Nephron progenitor cell (in vitro differentiated cells): Measurements from ENCODE around the gene TMEM38B.

Source experiments
- DNase-seq: peaks from one replicate; pipeline ENCODE4 v3.0.0; 2021
- H3K27ac Mint-ChIP-seq: 2 replicates; pipeline ENCODE4 v1.8.0; 2021; ENCODE audit warnings: mild to moderate bottlenecking, moderate library complexity, mixed read lengths
- H3K27me3 Mint-ChIP-seq: 2 replicates; pipeline ENCODE4 v1.8.0; 2021; ENCODE audit warnings: mild to moderate bottlenecking, low read depth, mixed read lengths; ENCODE audit not compliant: poor library complexity
- H3K36me3 Mint-ChIP-seq: 2 replicates; pipeline ENCODE4 v1.8.0; 2021; ENCODE audit warnings: low read depth, mixed read lengths
- H3K4me1 Mint-ChIP-seq: 2 replicates; pipeline ENCODE4 v1.8.0; 2021; ENCODE audit warnings: mixed read lengths
- H3K4me3 Mint-ChIP-seq: 2 replicates; pipeline ENCODE4 v1.8.0; 2021; ENCODE audit warnings: mild to moderate bottlenecking, moderate library complexity, mixed read lengths
- H3K9me3 Mint-ChIP-seq: 2 replicates; pipeline ENCODE4 v1.8.0; 2021; ENCODE audit warnings: mild to moderate bottlenecking, moderate library complexity, mixed read lengths
- CTCF ChIP-seq: fragments of 200-600 bp; sonication (generic); IDR thresholded peaks from 2 replicates; pipeline ENCODE4 v1.5.0; 2021; ENCODE audit warnings: antibody characterized with exemption

TMEM38B gene

GRCh38 chr9:105710638-105711037 is 16.3 kb downstream of the TMEM38B start:
- Mint-ChIP-seq H3K9me3 (peaks cover 4% of the 10 kb centered on the region), H3K4me3 (no peak overlapping the region), H3K4me1 (no peaks in the 10 kb centered on the region), H3K36me3 (peaks cover 36% of the 10 kb centered on the region), H3K27me3 (no peaks in the 10 kb centered on the region), H3K27ac (no peak overlapping the region)
- no peak for DNase-seq
- TF ChIP-seq CTCF: no peak

GRCh38 chr9:105711867-105712266 is 17.5 kb downstream of the TMEM38B start:
- Mint-ChIP-seq H3K4me3 (no peak overlapping the region), H3K36me3 (peaks cover 35% of the 10 kb centered on the region), H3K4me1 (no peaks in the 10 kb centered on the region), H3K9me3 (peaks cover 6% of the 10 kb centered on the region), H3K27ac (no peak overlapping the region), H3K27me3 (no peaks in the 10 kb centered on the region)
- DNase-seq: no peak
- TF ChIP-seq CTCF: no peak

GRCh38 chr9:105712297-105712696 is 18.0 kb downstream of the TMEM38B start:
- Mint-ChIP-seq H3K27ac (no peak overlapping the region), H3K4me3 (no peak overlapping the region), H3K4me1 (no peaks in the 10 kb centered on the region), H3K9me3 (peaks cover 6% of the 10 kb centered on the region), H3K36me3 (peaks cover 34% of the 10 kb centered on the region), H3K27me3 (no peaks in the 10 kb centered on the region)
- no peak for TF ChIP-seq CTCF
- no peak for DNase-seq

- H3K4me3 Mint-ChIP-seq: no peak overlapping the region
- no peak for DNase-seq
- no peak for TF ChIP-seq CTCF
- peaks cover 34% of the 10 kb centered on the region for H3K36me3 Mint-ChIP-seq
- H3K27ac Mint-ChIP-seq: no peak overlapping the region
- no peaks in the 10 kb centered on the region for H3K27me3 Mint-ChIP-seq
- no peaks in the 10 kb centered on the region for H3K4me1 Mint-ChIP-seq
- H3K9me3 Mint-ChIP-seq: peaks cover 6% of the 10 kb centered on the region
Measured at GRCh38 chr9:105712773-105713172, 18.4 kb downstream of the TMEM38B start.

- H3K27me3 Mint-ChIP-seq: no peaks in the 10 kb centered on the region
- H3K4me3 Mint-ChIP-seq: no peak overlapping the region
- H3K4me1 Mint-ChIP-seq: no peaks in the 10 kb centered on the region
- TF ChIP-seq CTCF: no peak
- H3K36me3 Mint-ChIP-seq: peaks cover 34% of the 10 kb centered on the region
- H3K9me3 Mint-ChIP-seq: peaks cover 6% of the 10 kb centered on the region
- DNase-seq: no peak
- no peak overlapping the region for H3K27ac Mint-ChIP-seq
Measured at GRCh38 chr9:105713260-105714019, 19.1 kb downstream of the TMEM38B start.

- Mint-ChIP-seq H3K4me3 (no peak overlapping the region), H3K9me3 (peaks cover 6% of the 10 kb centered on the region), H3K4me1 (no peaks in the 10 kb centered on the region), H3K27ac (no peak overlapping the region), H3K36me3 (peaks cover 34% of the 10 kb centered on the region), H3K27me3 (no peaks in the 10 kb centered on the region)
- no peak for TF ChIP-seq CTCF
- DNase-seq: no peak
Measured at GRCh38 chr9:105714020-105714331, 19.6 kb downstream of the TMEM38B start.
